ENCODE results near the gene ARHGEF26.

The ARHGEF26 gene

GRCh38 chr3:154149286-154149685, 28.1 kb downstream of the ARHGEF26 start:
- WGBS (ENCODE audit: insufficient coverage) = 100% methylated on average over 1 of the region's 4 CpGs
- ChIA-PET POLR2A (no interaction called here), CTCF (interaction anchor here (1.5 kb wide), 1 partner anchor 20 kb away, joined by 3 read pairs; no protein-coding TSS in a partner anchor)
- Histone ChIP-seq H3K9me3 (ENCODE audit: control extremely low read depth in 1 of 5, control insufficient read depth in 4 of 5, insufficient read depth in 2 of 5, low read depth in 1 of 5, low read length in 4 of 5) (peaks cover 0 to 2% (median 0%) of the 10 kb centered on the region in 5 experiments), H3K27ac (ENCODE audit: insufficient read depth in 1 of 2, low read depth in 1 of 2, low read length in 2 of 2, poor library complexity in 1 of 2, severe bottlenecking in 2 of 2) (no peak overlapping the region), H3K27me3 (replicated peaks in 2 of 5; ENCODE audit: control insufficient read depth in 4 of 5, insufficient read depth in 5 of 5, low read length in 4 of 5) (no peaks in the 10 kb centered on the region), H3K4me1 (ENCODE audit: control extremely low read depth in 1 of 4, control insufficient read depth in 4 of 4, insufficient read depth in 4 of 4, low read length in 3 of 4) (no peaks in the 10 kb centered on the region), H3K4me3 (ENCODE audit: control insufficient read depth in 1 of 7, extremely low read depth in 1 of 7, insufficient read depth in 4 of 7, low read depth in 2 of 7, low read length in 6 of 7) (no peak overlapping the region), H3K36me3 (ENCODE audit: control insufficient read depth in 4 of 4, insufficient read depth in 4 of 4, low read length in 3 of 4) (no peaks in the 10 kb centered on the region)
- no peak for DNase-seq

GRCh38 chr3:154151969-154152368, 30.8 kb downstream of the ARHGEF26 start:
- H3K4me1 ChIP-seq (ENCODE audit: control extremely low read depth in 1 of 4, control insufficient read depth in 4 of 4, insufficient read depth in 4 of 4, low read length in 3 of 4) = no peaks in the 10 kb centered on the region
- CTCF ChIA-PET = interaction anchor here (0.6 to 0.7 kb wide), 2 partner anchors 196 to 1217 kb away, joined by 3 read pairs; no protein-coding TSS in a partner anchor
- no peak for DNase-seq
- H3K36me3 ChIP-seq (ENCODE audit: control insufficient read depth in 4 of 4, insufficient read depth in 4 of 4, low read length in 3 of 4) = no peaks in the 10 kb centered on the region
- no peaks in the 10 kb centered on the region for H3K27me3 ChIP-seq (replicated peaks in 2 of 5; ENCODE audit: control insufficient read depth in 4 of 5, insufficient read depth in 5 of 5, low read length in 4 of 5)
- H3K9me3 ChIP-seq (ENCODE audit: control extremely low read depth in 1 of 5, control insufficient read depth in 4 of 5, insufficient read depth in 2 of 5, low read depth in 1 of 5, low read length in 4 of 5) = no peaks in the 10 kb centered on the region
- no peak overlapping the region for H3K27ac ChIP-seq (ENCODE audit: insufficient read depth in 1 of 2, low read depth in 1 of 2, low read length in 2 of 2, poor library complexity in 1 of 2, severe bottlenecking in 2 of 2)
- POLR2A ChIA-PET = no interaction called here
- 83% methylated on average over 1 of the region's 1 CpG for WGBS (ENCODE audit: insufficient coverage)
- H3K4me3 ChIP-seq (ENCODE audit: control insufficient read depth in 1 of 7, extremely low read depth in 1 of 7, insufficient read depth in 4 of 7, low read depth in 2 of 7, low read length in 6 of 7) = no peak overlapping the region

GRCh38 chr3:154152741-154153140, 31.6 kb downstream of the ARHGEF26 start:
- Histone ChIP-seq H3K27me3 (replicated peaks in 2 of 5; ENCODE audit: control insufficient read depth in 4 of 5, insufficient read depth in 5 of 5, low read length in 4 of 5) (no peaks in the 10 kb centered on the region), H3K36me3 (ENCODE audit: control insufficient read depth in 4 of 4, insufficient read depth in 4 of 4, low read length in 3 of 4) (no peaks in the 10 kb centered on the region), H3K27ac (ENCODE audit: insufficient read depth in 1 of 2, low read depth in 1 of 2, low read length in 2 of 2, poor library complexity in 1 of 2, severe bottlenecking in 2 of 2) (no peak overlapping the region), H3K4me1 (ENCODE audit: control extremely low read depth in 1 of 4, control insufficient read depth in 4 of 4, insufficient read depth in 4 of 4, low read length in 3 of 4) (no peaks in the 10 kb centered on the region), H3K9me3 (ENCODE audit: control extremely low read depth in 1 of 5, control insufficient read depth in 4 of 5, insufficient read depth in 2 of 5, low read depth in 1 of 5, low read length in 4 of 5) (no peaks in the 10 kb centered on the region), H3K4me3 (ENCODE audit: control insufficient read depth in 1 of 7, extremely low read depth in 1 of 7, insufficient read depth in 4 of 7, low read depth in 2 of 7, low read length in 6 of 7) (no peak overlapping the region)
- peak in 1 of 3 donors; percentile 5 for DNase-seq
- WGBS (ENCODE audit: insufficient coverage) = 100% methylated on average over 4 of the region's 5 CpGs
- ChIA-PET POLR2A (no interaction called here), CTCF (interaction anchor here (0.6 kb wide), 1 partner anchor 197 kb away, joined by 3 read pairs; no protein-coding TSS in a partner anchor)

GRCh38 chr3:154156530-154156929, 35.3 kb downstream of the ARHGEF26 start:
- ChIA-PET POLR2A (no interaction called here), CTCF (interaction anchor here (1.0 kb wide), 1 partner anchor 19 kb away, joined by 3 read pairs; no protein-coding TSS in a partner anchor)
- Histone ChIP-seq H3K27me3 (replicated peaks in 2 of 5; ENCODE audit: control insufficient read depth in 4 of 5, insufficient read depth in 5 of 5, low read length in 4 of 5) (no peaks in the 10 kb centered on the region), H3K9me3 (ENCODE audit: control extremely low read depth in 1 of 5, control insufficient read depth in 4 of 5, insufficient read depth in 2 of 5, low read depth in 1 of 5, low read length in 4 of 5) (no peaks in the 10 kb centered on the region), H3K27ac (ENCODE audit: insufficient read depth in 1 of 2, low read depth in 1 of 2, low read length in 2 of 2, poor library complexity in 1 of 2, severe bottlenecking in 2 of 2) (no peak overlapping the region), H3K4me3 (ENCODE audit: control insufficient read depth in 1 of 7, extremely low read depth in 1 of 7, insufficient read depth in 4 of 7, low read depth in 2 of 7, low read length in 6 of 7) (no peak overlapping the region), H3K36me3 (ENCODE audit: control insufficient read depth in 4 of 4, insufficient read depth in 4 of 4, low read length in 3 of 4) (no peaks in the 10 kb centered on the region), H3K4me1 (ENCODE audit: control extremely low read depth in 1 of 4, control insufficient read depth in 4 of 4, insufficient read depth in 4 of 4, low read length in 3 of 4) (no peaks in the 10 kb centered on the region)
- DNase-seq = no peak
- WGBS (ENCODE audit: insufficient coverage) = no CpG with 5 or more reads among the region's 1 CpG

GRCh38 chr3:154161806-154162205, 40.6 kb downstream of the ARHGEF26 start:
- H3K36me3 ChIP-seq (ENCODE audit: control insufficient read depth in 4 of 4, insufficient read depth in 4 of 4, low read length in 3 of 4) = no peaks in the 10 kb centered on the region
- H3K27me3 ChIP-seq (replicated peaks in 2 of 5; ENCODE audit: control insufficient read depth in 4 of 5, insufficient read depth in 5 of 5, low read length in 4 of 5) = no peaks in the 10 kb centered on the region
- no peaks in the 10 kb centered on the region for H3K9me3 ChIP-seq (ENCODE audit: control extremely low read depth in 1 of 5, control insufficient read depth in 4 of 5, insufficient read depth in 2 of 5, low read depth in 1 of 5, low read length in 4 of 5)
- H3K4me1 ChIP-seq (ENCODE audit: control extremely low read depth in 1 of 4, control insufficient read depth in 4 of 4, insufficient read depth in 4 of 4, low read length in 3 of 4) = no peaks in the 10 kb centered on the region
- no peak for DNase-seq
- no peak overlapping the region for H3K4me3 ChIP-seq (ENCODE audit: control insufficient read depth in 1 of 7, extremely low read depth in 1 of 7, insufficient read depth in 4 of 7, low read depth in 2 of 7, low read length in 6 of 7)
- ChIA-PET POLR2A (interaction anchor here (0.6 kb wide), 1 partner anchor 48 kb away, joined by 6 read pairs; no protein-coding TSS in a partner anchor), CTCF (no interaction called here)
- no peak overlapping the region for H3K27ac ChIP-seq (ENCODE audit: insufficient read depth in 1 of 2, low read depth in 1 of 2, low read length in 2 of 2, poor library complexity in 1 of 2, severe bottlenecking in 2 of 2)

GRCh38 chr3:154164387-154164786, 43.2 kb downstream of the ARHGEF26 start:
- no peak for DNase-seq
- no peak overlapping the region for H3K27ac ChIP-seq (ENCODE audit: insufficient read depth in 1 of 2, low read depth in 1 of 2, low read length in 2 of 2, poor library complexity in 1 of 2, severe bottlenecking in 2 of 2)
- POLR2A ChIA-PET = no interaction called here

GRCh38 chr3:154168998-154169795, 48.0 kb downstream of the ARHGEF26 start:
- no peaks in the 10 kb centered on the region for H3K36me3 ChIP-seq (ENCODE audit: control insufficient read depth in 4 of 4, insufficient read depth in 4 of 4, low read length in 3 of 4)
- ChIA-PET CTCF (interaction anchor here (0.9 kb wide), 1 partner anchor 20 kb away, joined by 3 read pairs; no protein-coding TSS in a partner anchor), POLR2A (interaction anchor here (0.6 kb wide), 1 partner anchor 13 kb away, joined by 4 read pairs; no protein-coding TSS in a partner anchor)
- H3K4me1 ChIP-seq (ENCODE audit: control extremely low read depth in 1 of 4, control insufficient read depth in 4 of 4, insufficient read depth in 4 of 4, low read length in 3 of 4) = no peaks in the 10 kb centered on the region
- H3K4me3 ChIP-seq (ENCODE audit: control insufficient read depth in 1 of 7, extremely low read depth in 1 of 7, insufficient read depth in 4 of 7, low read depth in 2 of 7, low read length in 6 of 7) = no peak overlapping the region
- DNase-seq = no peak
- no peak overlapping the region for H3K27ac ChIP-seq (ENCODE audit: insufficient read depth in 1 of 2, low read depth in 1 of 2, low read length in 2 of 2, poor library complexity in 1 of 2, severe bottlenecking in 2 of 2)
- no peaks in the 10 kb centered on the region for H3K27me3 ChIP-seq (replicated peaks in 2 of 5; ENCODE audit: control insufficient read depth in 4 of 5, insufficient read depth in 5 of 5, low read length in 4 of 5)
- WGBS (ENCODE audit: insufficient coverage) = 83% methylated on average over 3 of the region's 9 CpGs
- H3K9me3 ChIP-seq (ENCODE audit: control extremely low read depth in 1 of 5, control insufficient read depth in 4 of 5, insufficient read depth in 2 of 5, low read depth in 1 of 5, low read length in 4 of 5) = no peaks in the 10 kb centered on the region

More at GRCh38 chr3:154164387-154164786, 43.2 kb downstream of the ARHGEF26 start:
- Histone ChIP-seq H3K4me3 (ENCODE audit: control insufficient read depth in 1 of 7, extremely low read depth in 1 of 7, insufficient read depth in 4 of 7, low read depth in 2 of 7, low read length in 6 of 7) (no peak overlapping the region), H3K36me3 (ENCODE audit: control insufficient read depth in 4 of 4, insufficient read depth in 4 of 4, low read length in 3 of 4) (no peaks in the 10 kb centered on the region), H3K27me3 (replicated peaks in 2 of 5; ENCODE audit: control insufficient read depth in 4 of 5, insufficient read depth in 5 of 5, low read length in 4 of 5) (no peaks in the 10 kb centered on the region), H3K4me1 (ENCODE audit: control extremely low read depth in 1 of 4, control insufficient read depth in 4 of 4, insufficient read depth in 4 of 4, low read length in 3 of 4) (no peaks in the 10 kb centered on the region), H3K9me3 (ENCODE audit: control extremely low read depth in 1 of 5, control insufficient read depth in 4 of 5, insufficient read depth in 2 of 5, low read depth in 1 of 5, low read length in 4 of 5) (no peaks in the 10 kb centered on the region)
- WGBS (ENCODE audit: insufficient coverage) = no CpG with 5 or more reads among the region's 2 CpGs
- CTCF ChIA-PET = no interaction called here

All from common myeloid progenitor, CD34-positive (primary cell).